ENCODE measurements around the gene TMC1.

The TMC1 gene

GRCh38 chr9:72786948-72787347, 265.5 kb downstream of the TMC1 start:
- no peaks in the 10 kb centered on the region for H3K9me3 ChIP-seq (ENCODE audit: control insufficient read depth, low read length)
- H3K27ac ChIP-seq, result no peak overlapping the region
- H2AFZ ChIP-seq, result no peak overlapping the region
- no peaks in the 10 kb centered on the region for H3K36me3 ChIP-seq (ENCODE audit: control insufficient read depth, insufficient read depth, low read length)
- no peak for TF ChIP-seq CTCF (IDR thresholded peaks at IDR 0.05)
- no peaks in the 10 kb centered on the region for H3K79me2 ChIP-seq
- H3K4me2 ChIP-seq (ENCODE audit: low read length), result no peak overlapping the region
- no peak overlapping the region for H3K9ac ChIP-seq
- H3K27me3 ChIP-seq (ENCODE audit: control insufficient read depth, insufficient read depth, low read length), result no peaks in the 10 kb centered on the region
- no peak overlapping the region for H3K4me3 ChIP-seq (ENCODE audit: low read depth, low read length)
- H3K4me1 ChIP-seq, result no peaks in the 10 kb centered on the region

- H3K79me2 ChIP-seq, result no peaks in the 10 kb centered on the region
- no peak overlapping the region for H2AFZ ChIP-seq
- H3K9ac ChIP-seq, result no peak overlapping the region
- TF ChIP-seq CTCF (IDR thresholded peaks at IDR 0.05), result no peak
- no peak overlapping the region for H3K27ac ChIP-seq
- H3K4me2 ChIP-seq (ENCODE audit: low read length), result no peak overlapping the region
- H3K4me3 ChIP-seq (ENCODE audit: low read depth, low read length), result no peak overlapping the region
- no peaks in the 10 kb centered on the region for H3K27me3 ChIP-seq (ENCODE audit: control insufficient read depth, insufficient read depth, low read length)
- H3K4me1 ChIP-seq, result no peaks in the 10 kb centered on the region
- no peaks in the 10 kb centered on the region for H3K36me3 ChIP-seq (ENCODE audit: control insufficient read depth, insufficient read depth, low read length)
- H3K9me3 ChIP-seq (ENCODE audit: control insufficient read depth, low read length), result no peaks in the 10 kb centered on the region
Observed at GRCh38 chr9:72788966-72789735, 267.7 kb downstream of the TMC1 start.

- H3K4me1 ChIP-seq, result no peaks in the 10 kb centered on the region
- no peaks in the 10 kb centered on the region for H3K36me3 ChIP-seq (ENCODE audit: control insufficient read depth, insufficient read depth, low read length)
- no peak overlapping the region for H3K4me3 ChIP-seq (ENCODE audit: low read depth, low read length)
- no peaks in the 10 kb centered on the region for H3K79me2 ChIP-seq
- H3K4me2 ChIP-seq (ENCODE audit: low read length), result no peak overlapping the region
- no peaks in the 10 kb centered on the region for H3K27me3 ChIP-seq (ENCODE audit: control insufficient read depth, insufficient read depth, low read length)
- no peak overlapping the region for H3K27ac ChIP-seq
- no peak for TF ChIP-seq CTCF (IDR thresholded peaks at IDR 0.05)
- H2AFZ ChIP-seq, result no peak overlapping the region
- H3K9ac ChIP-seq, result no peak overlapping the region
- H3K9me3 ChIP-seq (ENCODE audit: control insufficient read depth, low read length), result no peaks in the 10 kb centered on the region
Observed at GRCh38 chr9:72789885-72790284, 268.5 kb downstream of the TMC1 start.

GRCh38 chr9:72790989-72791388, 269.6 kb downstream of the TMC1 start:
- no peaks in the 10 kb centered on the region for H3K79me2 ChIP-seq

More at GRCh38 chr9:72790989-72791388, 269.6 kb downstream of the TMC1 start:
- no peak overlapping the region for H2AFZ ChIP-seq
- H3K27me3 ChIP-seq (ENCODE audit: control insufficient read depth, insufficient read depth, low read length), result no peaks in the 10 kb centered on the region
- no peak overlapping the region for H3K4me3 ChIP-seq (ENCODE audit: low read depth, low read length)
- no peaks in the 10 kb centered on the region for H3K4me1 ChIP-seq
- no peak for TF ChIP-seq CTCF (IDR thresholded peaks at IDR 0.05)
- no peaks in the 10 kb centered on the region for H3K9me3 ChIP-seq (ENCODE audit: control insufficient read depth, low read length)
- no peak overlapping the region for H3K27ac ChIP-seq
- H3K36me3 ChIP-seq (ENCODE audit: control insufficient read depth, insufficient read depth, low read length), result no peaks in the 10 kb centered on the region
- no peak overlapping the region for H3K4me2 ChIP-seq (ENCODE audit: low read length)
- no peak overlapping the region for H3K9ac ChIP-seq

Measured in parathyroid adenoma (tissue), 2 donors.